NOMO-1 treated with DMSO at 0.1 percent for 48 hours (cell line): Measurements from ENCODE around the gene TGM6.

Source experiments
- DNase-seq: peaks from one replicate; lab custom pipeline; 2025; ENCODE audit not compliant: unreplicated experiment; lab: John Stamatoyannopoulos, UW

Gene TGM6

GRCh38 chr20:2363587-2363986, 17.1 kb upstream of the TGM6 start:
- DNase-seq = no peak

DNA sequence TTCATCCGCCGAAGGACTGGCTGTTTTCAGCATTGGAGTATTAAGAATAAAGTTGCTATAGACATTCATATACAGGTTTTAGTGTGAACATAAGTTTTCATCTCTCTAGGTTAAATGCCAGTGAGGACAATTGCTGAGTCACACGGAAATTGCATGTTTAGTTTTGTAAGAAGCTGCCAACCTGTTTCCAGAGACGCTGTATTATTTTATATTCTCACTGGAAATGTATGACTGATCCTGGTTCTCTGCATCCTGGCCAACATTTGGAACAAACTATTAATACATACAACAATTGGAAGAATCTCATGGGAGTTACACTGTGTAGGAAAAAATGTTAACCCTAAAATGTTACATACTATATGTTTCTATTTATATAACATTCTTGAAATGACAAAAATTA, 16.7 kb upstream of the TGM6 start:
- peak; percentile 27 for DNase-seq

DNA sequence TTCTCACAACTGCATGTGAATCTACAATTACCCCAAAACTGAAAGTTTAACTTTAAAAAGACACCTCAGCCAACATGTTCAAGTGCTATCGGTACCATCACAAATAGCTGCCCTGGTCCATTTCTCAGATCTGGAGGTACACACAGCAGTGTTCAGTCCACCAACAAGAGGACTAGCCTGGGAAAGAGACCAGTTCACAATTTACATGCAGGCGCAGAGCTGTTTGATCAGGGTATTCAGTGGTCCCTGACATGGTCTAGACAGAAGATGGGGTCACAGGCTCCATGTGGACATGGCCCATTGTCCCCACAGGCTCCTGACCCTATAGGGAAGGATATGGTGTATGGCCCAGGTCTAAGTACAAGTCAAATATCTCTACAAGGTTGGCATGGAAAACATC, 15.6 kb upstream of the TGM6 start:
- DNase-seq = no peak

DNA sequence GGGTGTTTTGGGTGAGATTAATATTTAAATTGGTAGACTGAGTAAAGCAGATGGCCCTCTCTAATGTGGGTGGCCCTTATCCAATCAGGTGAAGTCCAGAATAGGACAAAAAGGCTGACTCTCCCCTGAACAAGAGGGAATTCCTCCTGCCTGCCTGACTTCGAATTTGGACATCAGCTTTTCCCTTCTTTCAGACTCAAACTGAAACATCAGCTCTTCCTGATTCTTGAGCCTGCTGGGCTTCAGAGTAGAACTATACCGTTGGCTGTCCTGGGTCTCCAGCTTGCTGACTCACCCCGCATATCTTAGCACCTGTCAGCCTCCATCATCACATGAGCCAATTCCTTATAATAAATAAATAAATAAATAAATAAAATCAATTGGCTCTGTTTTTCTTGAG, 15.0 kb upstream of the TGM6 start:
- no peak for DNase-seq

DNA sequence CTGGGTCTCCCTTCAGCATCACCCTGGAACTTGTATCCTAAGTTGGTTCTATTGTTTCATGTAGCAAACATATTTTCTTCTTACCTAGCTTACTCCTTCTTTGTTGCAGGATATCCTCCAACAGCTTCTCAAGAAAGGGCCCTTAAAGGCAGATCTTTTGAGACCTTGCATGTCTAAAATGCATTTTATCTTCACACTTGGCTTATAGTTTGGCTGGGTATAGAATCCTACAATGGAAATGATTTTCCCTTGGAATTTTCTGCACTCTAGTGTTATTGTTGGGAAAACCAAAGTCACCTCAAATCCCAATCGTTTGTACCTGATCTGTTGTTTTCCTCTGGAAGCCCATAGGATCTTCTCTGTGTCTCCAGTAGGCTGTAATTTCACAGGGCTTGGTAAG, 12.1 kb upstream of the TGM6 start:
- no peak for DNase-seq

GRCh38 chr20:2373098-2373497, 7.6 kb upstream of the TGM6 start:
- no peak for DNase-seq

- no peak for DNase-seq
Observed at GRCh38 chr20:2374346-2375125, 6.2 kb upstream of the TGM6 start.

DNA sequence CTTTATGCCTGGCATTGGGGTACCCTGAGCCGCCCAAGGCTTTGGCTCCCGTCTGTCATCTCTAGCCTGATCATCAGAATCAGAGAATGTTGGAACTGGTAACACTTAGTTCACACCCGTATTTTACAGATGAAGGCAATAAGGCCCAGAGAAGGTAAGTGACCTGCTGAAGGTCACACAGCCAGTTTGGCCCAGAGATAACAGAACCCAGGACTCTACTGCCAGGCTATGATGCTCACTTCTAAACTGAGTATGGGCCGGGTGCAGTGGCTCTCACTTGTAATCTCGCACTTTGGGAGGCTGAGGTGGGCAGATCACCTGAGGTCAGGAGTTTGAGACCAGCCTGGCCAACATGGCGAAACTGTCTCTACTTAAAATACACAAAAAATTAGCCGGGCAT, 1.8 kb upstream of the TGM6 start:
- no peak for DNase-seq

GRCh38 chr20:2379511-2380229, 1.0 kb upstream of the TGM6 start:
- peak; percentile 76 for DNase-seq

DNA sequence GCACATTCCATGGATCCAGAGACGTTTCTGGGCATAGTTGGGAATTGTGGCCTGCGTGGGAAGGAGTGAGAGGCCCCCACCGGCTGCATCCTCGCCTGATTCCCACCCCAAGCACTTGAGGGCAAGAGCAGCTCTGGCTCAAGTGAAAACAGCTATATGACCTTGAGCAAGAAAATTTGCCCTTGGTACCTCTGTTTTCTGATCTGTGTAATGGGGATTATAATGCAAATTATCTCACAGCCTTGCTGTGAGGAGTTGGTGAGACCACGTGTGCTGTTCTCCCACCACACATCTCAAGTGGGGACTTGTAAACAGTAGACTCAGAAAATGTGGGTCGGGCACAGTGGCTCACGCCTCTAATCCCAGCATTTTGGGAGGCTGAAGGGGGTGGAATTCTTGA, 602 bp downstream of the TGM6 start:
- no peak for DNase-seq

GRCh38 chr20:2382833-2383232, 2.1 kb downstream of the TGM6 start:
- DNase-seq = no peak

DNA sequence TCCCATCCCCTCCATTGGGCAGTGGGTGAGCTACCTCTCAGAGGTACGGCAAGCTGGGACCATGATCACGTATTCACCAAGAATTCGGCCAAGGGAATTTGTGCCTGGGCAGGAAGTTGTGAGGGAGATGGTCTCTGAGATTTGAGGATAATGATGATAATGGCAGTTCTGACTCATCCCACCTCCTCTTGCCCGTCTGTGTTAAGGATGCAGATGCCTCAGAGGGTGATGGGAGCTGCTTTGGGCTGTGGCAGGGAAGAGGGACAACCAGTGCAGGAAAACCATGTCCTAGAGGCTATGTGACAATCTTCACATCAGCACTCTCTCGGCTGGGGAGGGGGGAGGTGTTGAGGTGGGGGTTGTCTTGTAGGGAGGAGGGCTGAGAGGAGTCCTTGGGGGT, 4.3 kb downstream of the TGM6 start:
- no peak for DNase-seq

DNA sequence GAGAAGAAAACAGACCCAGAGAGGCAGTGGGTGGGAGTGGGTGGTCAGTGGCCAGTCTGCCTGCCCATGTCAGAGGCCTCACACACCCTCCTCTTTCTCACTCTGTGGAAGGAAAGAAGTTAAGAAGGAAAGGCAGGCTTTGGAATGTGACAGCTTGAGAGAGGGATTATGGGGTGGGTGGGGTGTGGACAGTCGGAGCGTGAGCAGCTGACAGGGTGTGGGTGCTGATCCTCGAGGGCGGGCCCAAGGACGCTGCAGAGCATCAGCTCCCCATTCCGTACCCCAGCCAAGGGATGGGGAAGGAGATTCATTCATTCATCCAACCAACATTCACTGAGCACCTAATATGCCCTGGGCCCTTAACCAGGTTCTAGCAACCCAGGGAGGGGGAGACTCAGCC, 4.8 kb downstream of the TGM6 start:
- DNase-seq = no peak

- no peak for DNase-seq
Observed at GRCh38 chr20:2386516-2387179, 5.9 kb downstream of the TGM6 start.

- DNase-seq = peak; percentile 8
Observed at GRCh38 chr20:2387180-2387577, 6.5 kb downstream of the TGM6 start.

GRCh38 chr20:2387580-2387979, 6.9 kb downstream of the TGM6 start:
- DNase-seq = no peak

- DNase-seq = peak; percentile 66
Observed at GRCh38 chr20:2390951-2391675, 10.4 kb downstream of the TGM6 start.

- DNase-seq = no peak
Observed at GRCh38 chr20:2394411-2395055, 13.8 kb downstream of the TGM6 start.

DNA sequence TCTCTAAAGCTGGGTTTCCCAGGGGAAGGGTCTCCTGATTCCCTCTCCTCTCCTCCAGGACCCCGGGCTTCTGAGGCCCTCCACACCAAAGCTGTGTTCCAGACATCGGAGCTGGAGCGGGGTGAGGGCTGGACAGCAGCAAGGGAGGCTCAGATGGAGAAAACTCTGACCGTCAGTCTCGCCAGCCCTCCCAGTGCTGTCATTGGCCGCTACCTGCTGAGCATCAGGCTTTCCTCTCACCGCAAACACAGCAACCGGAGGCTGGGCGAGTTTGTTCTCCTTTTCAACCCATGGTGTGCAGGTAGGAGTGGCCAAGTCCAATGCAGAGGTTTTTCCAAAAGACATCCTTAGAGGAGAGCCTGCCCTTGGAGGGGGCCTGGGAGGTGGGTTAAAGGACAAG, 14.4 kb downstream of the TGM6 start:
- DNase-seq = no peak

GRCh38 chr20:2396241-2396814, 15.6 kb downstream of the TGM6 start:
- no peak for DNase-seq

DNA sequence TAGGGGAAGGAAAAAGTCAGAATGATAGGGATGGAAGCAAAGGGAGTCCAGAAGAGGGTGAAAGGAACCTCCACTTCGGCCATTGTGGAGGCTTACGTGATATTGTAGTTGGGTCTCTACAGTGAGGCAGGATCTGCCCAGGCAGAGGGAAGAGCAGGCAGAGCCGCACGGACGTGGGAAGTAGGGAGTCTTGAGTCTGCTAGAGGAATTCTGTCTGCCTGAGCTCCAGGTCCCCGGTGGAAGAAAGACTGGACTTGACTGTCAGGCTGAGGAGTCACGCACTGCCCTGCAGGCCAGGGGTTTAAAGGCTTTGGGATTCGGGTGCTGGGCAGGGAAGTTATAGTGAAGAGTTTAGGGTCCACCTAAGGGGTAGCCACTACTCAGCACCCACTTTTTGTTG, 16.4 kb downstream of the TGM6 start:
- DNase-seq = no peak
